GM21786 (cell line): ENCODE results near the gene PPP2R5E.
A peak's percentile ranks its signal among the peaks of the same experiment; 100 is the strongest.
"Not testable (repeated sequence)": the region's sequence is repeated elsewhere in the genome, so short reads cannot be mapped to it uniquely, and the experiment has no call there.

Source experiments
- ATAC-seq: cut with Tn5 transposase; IDR thresholded peaks from one replicate; pipeline ENCODE4 v1.9.1; 2021; ENCODE audit not compliant: unreplicated experiment

Gene PPP2R5E

GRCh38 chr14:63388766-63389431, 154.3 kb downstream of the PPP2R5E start:
- ATAC-seq, result peak; percentile 68

DNA sequence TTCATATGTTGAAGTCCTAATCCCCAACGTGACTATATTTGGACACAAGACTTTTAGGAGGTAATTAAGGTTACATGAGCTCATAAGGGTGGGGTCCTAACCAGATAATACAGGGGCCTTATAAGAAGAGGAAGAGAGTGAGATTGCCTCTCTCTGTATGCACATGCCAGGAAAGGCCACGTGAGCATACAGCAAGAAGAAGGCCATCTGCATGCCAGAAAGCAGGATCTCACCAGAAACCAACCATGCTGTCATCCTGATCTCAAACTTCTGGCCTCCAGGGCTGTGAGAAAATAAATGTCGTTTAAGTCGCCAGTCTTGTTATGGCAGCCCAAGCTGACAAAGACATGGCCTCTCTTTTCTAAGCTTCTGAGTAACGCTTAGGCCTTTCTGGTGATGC, 155.5 kb downstream of the PPP2R5E start:
- no peak for ATAC-seq

DNA sequence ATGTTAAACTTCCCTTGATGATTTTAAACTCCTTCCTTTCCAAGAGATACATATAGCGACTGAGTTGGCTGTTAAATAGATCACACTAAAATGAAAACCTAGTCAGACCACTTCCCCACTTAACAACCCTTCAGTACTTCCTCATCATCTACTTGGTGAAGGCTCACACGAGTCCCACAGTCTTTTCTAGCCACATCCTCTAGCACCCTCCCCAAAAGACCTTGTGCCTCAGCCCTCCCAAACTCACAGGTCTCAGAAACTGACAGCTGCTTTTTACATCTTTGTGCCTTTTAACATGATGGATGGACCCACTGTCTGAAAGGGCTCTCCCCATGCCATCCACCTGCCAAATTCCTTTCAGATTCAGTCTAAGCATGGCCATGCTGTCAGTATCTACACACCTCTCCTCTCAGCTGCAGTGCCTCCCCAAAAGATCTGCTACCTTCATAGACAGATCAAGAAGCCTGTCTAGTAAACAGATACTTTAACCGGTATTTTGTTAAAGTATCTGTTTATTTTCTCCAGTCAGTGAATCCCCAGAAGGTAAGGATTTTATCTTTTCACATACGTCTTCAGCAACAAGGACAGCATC, 159.3 kb downstream of the PPP2R5E start:
- ATAC-seq, result peak; percentile 94

- ATAC-seq, result no peak
Observed at GRCh38 chr14:63378444-63378843, 164.7 kb downstream of the PPP2R5E start.

GRCh38 chr14:63375769-63376168, 167.4 kb downstream of the PPP2R5E start:
- no peak for ATAC-seq

GRCh38 chr14:63371613-63372012, 171.6 kb downstream of the PPP2R5E start:
- not testable (repeated sequence) for ATAC-seq

DNA sequence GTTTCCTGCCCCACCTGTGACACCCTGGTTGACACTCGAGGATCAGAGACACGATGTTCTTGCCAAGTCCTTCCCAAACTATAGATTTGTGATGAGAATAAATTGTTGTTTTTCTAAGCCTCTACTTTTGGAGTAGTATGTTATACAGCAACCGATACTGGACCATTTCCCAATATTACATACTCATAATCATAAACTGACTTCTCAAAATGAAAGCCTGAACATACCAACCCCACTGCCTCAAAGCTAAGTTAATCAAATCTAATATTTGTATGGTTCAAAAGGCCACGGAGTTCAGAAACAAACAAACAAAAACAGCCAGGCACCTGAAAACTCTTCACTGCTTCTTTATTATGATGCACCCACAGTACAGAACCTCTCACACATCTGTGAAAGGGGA, 172.1 kb downstream of the PPP2R5E start:
- no peak for ATAC-seq

DNA sequence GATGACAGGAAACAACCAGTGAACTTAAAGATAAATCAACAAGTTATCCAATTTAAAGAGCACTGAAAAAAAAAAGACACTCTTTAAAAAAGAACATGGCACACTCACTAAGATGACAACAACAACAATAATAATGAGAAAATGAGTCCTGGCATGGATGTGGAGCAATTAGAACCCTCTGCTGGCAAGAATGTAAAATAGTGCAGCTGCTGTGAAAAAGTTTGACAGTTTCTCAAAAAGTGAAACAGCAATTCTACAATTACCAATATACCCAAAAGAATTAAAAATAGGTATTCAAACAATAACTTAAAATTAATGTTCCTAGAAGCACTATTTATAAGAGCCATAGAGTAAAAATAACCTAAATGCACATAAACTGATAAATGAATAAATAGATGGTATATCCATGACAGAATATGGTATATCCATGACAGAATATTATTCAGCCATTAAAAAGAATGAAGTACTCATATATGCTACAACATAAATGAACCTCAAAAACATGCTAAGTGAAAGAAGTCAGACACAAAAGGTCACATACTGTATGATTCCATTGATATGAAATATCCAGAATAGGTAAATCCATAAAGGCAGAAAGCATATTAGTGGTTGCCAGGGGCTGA, 175.3 kb downstream of the PPP2R5E start:
- ATAC-seq, result no peak

DNA sequence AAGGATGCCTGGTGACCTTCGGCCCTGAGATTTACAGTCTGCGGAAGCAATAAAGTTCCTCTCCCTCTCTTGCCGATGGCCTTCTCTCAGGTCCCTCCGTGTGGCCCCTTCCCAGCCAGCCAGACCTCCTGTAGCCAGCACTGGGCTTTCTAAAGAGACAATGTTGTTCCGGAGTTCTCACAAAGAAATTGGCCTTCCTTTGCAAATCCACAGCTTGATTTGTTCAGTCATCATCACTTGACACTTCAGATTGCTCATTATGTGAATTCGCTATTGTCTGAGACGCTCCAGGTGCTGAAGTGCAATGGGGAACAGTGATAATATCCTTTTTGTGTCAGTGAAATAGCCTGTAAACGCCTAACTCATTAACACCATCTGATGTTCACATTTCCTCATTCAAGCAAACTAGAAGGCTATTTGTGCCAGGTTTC, 180.8 kb downstream of the PPP2R5E start:
- ATAC-seq, result no peak

GRCh38 chr14:63361790-63362189, 181.4 kb downstream of the PPP2R5E start:
- ATAC-seq, result no peak

DNA sequence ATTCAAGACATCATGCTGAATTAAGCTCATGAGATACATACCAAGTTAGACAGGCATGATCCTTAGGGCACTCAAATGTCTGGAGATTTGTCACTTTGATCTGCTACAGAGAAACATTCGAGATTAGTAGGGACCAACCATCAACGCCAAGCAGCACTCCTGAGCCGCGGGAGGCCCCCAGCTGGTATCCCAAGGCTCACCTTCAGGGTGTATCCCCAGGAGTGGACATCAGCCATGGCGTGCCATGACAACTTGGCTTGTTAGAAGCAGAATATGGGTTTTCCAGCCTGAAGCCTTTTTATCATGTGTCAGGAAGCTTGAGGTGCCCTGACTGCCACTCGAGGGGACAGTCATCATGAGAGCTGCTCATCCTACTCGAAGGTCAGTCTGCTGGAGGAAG, 185.3 kb downstream of the PPP2R5E start:
- no peak for ATAC-seq

DNA sequence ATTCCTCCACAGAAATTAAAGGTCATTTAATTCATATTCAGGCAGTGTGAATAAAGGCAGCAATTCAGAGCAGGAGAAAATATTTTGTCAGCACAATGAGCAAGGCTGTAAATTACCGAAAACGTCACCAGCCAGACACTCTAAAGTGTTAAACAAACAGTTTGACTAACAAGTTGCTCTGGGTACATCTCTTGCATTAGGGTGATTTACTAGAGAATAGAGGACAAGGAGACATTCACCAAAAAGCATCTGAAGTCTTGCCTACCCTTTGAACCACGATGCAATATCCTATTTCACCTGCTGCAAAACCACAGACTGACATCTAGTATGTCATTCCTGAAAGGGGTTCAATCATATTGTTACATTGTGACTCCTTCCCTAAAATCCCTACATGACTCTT, 197.4 kb downstream of the PPP2R5E start:
- ATAC-seq, result no peak

DNA sequence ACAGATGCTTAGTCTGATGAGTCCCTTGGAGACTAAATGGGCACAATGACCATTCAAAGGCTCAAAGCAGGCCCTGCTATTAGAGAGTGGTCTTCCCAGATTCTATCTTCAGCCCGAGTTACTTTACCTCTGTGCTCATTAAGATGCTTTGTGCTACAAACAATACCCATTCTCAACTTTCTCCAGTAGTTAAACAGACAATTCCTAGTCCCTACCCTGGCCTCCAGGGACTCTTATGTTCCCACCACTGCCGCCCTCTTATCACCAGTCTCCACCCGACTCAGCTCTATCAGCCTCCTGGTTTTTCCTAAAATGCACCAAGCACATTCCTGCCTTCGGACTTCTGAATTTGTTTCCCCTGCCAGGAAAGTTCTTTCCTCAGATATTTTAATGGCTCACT, 198.8 kb downstream of the PPP2R5E start:
- no peak for ATAC-seq

DNA sequence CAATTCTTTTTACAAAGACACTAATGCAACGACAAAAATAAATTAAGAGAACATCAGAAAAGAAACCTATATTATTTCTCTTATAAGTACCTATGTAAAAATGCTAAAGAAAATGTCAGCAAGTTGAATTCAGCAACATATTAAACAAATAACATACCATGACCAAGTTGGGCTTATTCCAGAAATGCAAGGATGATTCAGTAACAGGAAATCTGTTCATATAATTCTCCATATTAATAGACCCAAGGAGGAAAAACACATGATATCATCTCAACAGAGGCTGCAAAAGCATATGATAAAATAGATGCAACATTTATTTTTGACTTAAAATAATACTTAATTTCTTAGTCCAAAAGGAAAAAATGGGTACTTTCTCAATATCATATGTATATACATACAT, 199.3 kb downstream of the PPP2R5E start:
- ATAC-seq, result no peak

DNA sequence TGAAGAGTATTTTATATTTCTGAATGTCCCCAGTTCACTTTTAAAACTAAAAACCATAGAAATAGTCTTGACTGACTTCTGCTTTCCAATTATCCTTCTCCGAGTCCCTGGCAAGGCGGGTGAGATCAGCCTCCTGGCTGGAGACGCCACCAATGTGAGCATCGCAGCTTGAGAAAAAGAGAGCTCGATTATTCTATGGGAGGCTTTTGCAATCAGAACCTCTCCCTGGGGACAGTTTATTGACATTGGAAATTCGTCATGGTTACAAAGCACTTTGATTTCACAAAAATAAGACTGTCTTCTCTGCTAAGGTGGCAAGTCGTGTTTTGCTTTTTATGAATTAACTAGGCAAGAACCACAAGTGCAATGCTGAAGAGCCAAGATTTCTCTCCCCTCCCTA, 200.8 kb downstream of the PPP2R5E start:
- ATAC-seq, result no peak

DNA sequence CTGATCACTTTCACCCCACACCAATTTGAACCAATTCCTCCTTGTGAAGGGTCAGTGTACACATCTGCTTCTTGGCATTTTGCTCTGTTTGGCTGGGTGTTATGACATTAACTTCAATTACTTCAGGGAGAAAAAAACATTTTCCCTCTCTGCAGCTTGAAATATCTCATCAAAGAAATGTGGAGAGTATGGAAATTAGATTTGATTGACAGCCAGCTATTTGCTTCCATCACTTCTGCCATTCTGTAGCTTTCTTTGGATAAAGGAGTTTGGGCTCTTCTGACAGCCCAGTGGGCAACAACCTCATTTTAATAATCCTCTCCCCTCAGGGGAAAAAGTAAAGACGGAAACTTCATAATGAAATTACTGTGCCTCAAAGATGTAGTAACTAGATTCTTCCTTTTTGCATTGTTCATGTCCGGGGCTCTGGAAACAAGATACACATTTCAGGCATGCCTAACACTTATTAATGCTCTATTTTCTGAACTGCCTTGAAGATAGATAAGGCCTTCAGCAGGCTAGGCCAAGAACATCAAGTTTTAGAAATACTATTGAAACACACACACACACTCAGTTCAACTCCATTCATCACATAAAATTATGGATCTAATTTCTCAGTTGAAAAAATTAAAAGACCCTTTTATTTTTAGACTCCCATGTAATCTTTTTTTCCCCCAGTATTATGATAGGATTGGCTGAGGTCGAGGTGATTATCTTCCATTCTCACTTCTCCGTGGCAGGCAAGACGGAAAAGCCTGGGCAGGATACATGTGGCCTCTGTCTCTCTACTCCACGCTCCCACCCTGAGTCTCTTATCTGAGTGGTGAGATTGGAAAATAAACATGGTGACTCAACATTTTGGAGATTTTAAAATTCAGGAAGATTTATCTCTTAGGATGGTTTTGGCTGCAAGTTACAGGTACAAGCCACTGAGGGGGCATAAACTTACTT, 214.1 kb downstream of the PPP2R5E start:
- ATAC-seq, result no peak

DNA sequence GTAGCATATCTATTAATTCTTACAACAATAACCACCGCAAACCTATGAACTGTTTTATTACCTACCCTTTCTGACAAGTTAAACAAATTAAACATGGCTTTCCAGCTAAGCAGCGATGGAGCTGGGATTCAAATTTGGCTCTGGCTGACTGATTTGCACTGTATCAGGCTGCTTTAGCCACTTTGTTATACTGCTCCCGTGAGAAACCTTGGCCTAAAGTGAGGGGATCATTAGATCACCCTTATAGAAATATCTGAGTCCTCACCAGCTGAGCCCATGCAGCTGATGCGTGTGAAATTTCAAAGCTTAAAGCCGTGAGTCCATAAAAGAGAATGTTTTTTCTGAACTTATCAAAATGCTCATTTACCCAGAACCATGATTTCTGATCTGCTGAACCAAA, 216.3 kb downstream of the PPP2R5E start:
- no peak for ATAC-seq

GRCh38 chr14:63322897-63323573, 220.1 kb downstream of the PPP2R5E start:
- no peak for ATAC-seq

DNA sequence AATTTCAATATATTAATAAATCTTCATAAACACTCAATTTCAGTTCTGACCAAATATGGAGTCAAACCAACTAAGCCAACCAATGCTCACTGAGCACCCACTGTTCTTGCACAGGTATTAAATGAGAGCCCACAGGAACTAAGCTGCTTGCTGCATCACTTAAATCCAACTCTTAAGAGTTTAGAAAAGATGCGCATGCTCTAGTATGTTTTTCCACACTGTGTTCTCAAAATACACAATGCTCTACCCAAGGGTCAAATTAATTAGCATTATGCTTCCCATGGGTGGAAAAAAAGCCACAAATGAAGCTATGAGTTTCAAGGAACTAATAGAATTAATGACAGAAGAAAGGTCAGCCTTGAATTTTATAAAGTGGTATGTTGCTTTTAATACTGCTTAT, 220.7 kb downstream of the PPP2R5E start:
- no peak for ATAC-seq
